CD8-positive, alpha-beta memory T cell (primary cell): Measurements from ENCODE around the gene OR6F1. TPM values are rescaled to one million over a fixed set of nuclear protein-coding genes. Genes with fewer than 3 reads are reported as not detected.
A peak's percentile ranks its signal among the peaks of the same experiment; 100 is the strongest.
"Not testable (repeated sequence)": the region's sequence is repeated elsewhere in the genome, so short reads cannot be mapped to it uniquely, and the experiment has no call there.

Experiments
- CTCF ChIA-PET: fragments of 350-600 bp; sonication (Branson Sonifier 250); formaldehyde crosslinking; loops from one replicate; lab custom pipeline; 2021; ENCODE audit warnings: antibody characterized with exemption; lab: Charles Lee
- POLR2A ChIA-PET: fragments of 350-600 bp; sonication (Branson Sonifier 250); formaldehyde crosslinking; loops from one replicate; lab custom pipeline; 2021; ENCODE audit warnings: antibody characterized with exemption; lab: Charles Lee
- DNase-seq, 5 donors: peaks; one replicate each; pipeline versions ENCODE4 v3.0.0 to v3.0.0-alpha.2; 2020 to 2022; ENCODE audit warnings: mixed read lengths in 1 of 5
- H3K27ac ChIP-seq: one replicate; pipeline ENCODE4 v1.7.0; 2013; ENCODE audit warnings: low read depth, mild to moderate bottlenecking, low read length, moderate library complexity
- H3K27me3 ChIP-seq: 2 replicates; pipeline ENCODE4 v1.7.0; 2013; ENCODE audit warnings: low read length, mild to moderate bottlenecking; ENCODE audit not compliant: insufficient read depth, poor library complexity, severe bottlenecking
- H3K36me3 ChIP-seq: 2 replicates; pipeline ENCODE4 v1.7.0; 2013; ENCODE audit warnings: mild to moderate bottlenecking, low read length, moderate library complexity; ENCODE audit not compliant: insufficient read depth
- H3K4me1 ChIP-seq: 2 replicates; pipeline ENCODE4 v1.7.0; 2013; ENCODE audit warnings: mild to moderate bottlenecking, low read length, moderate library complexity; ENCODE audit not compliant: insufficient read depth
- H3K4me3 ChIP-seq: 2 replicates; pipeline ENCODE4 v1.7.0; 2013; ENCODE audit warnings: mild to moderate bottlenecking, low read length
- H3K9me3 ChIP-seq: 2 replicates; pipeline ENCODE4 v1.7.0; 2013; ENCODE audit warnings: mild to moderate bottlenecking, low read length
- H3K27ac Mint-ChIP-seq, 8 donors: one replicate each; pipeline ENCODE4 v1.8.0; 2020 to 2021; ENCODE audit warnings: mixed read lengths in 8 of 8, mild to moderate bottlenecking in 6 of 8, inconsistent platforms in 3 of 8, moderate library complexity in 3 of 8
- H3K27me3 Mint-ChIP-seq, 2 donors: one replicate each; pipeline ENCODE4 v1.8.0; 2020 to 2021; ENCODE audit warnings: mixed read lengths in 2 of 2, mild to moderate bottlenecking in 1 of 2, moderate library complexity in 1 of 2
- H3K36me3 Mint-ChIP-seq, 3 donors: one replicate each; pipeline ENCODE4 v1.8.0; 2020 to 2021; ENCODE audit warnings: mixed read lengths in 3 of 3, inconsistent platforms in 1 of 3, mild to moderate bottlenecking in 1 of 3
- H3K4me1 Mint-ChIP-seq, 3 donors: one replicate each; pipeline ENCODE4 v1.8.0; 2020 to 2021; ENCODE audit warnings: mixed read lengths in 3 of 3, inconsistent platforms in 1 of 3, mild to moderate bottlenecking in 1 of 3
- H3K4me3 Mint-ChIP-seq, 7 donors: one replicate each; pipeline ENCODE4 v1.8.0; 2020 to 2021; ENCODE audit warnings: mixed read lengths in 7 of 7, mild to moderate bottlenecking in 6 of 7, moderate library complexity in 4 of 7, inconsistent platforms in 2 of 7
- H3K9me3 Mint-ChIP-seq, 5 donors: one replicate each; pipeline ENCODE4 v1.8.0; 2020 to 2022; ENCODE audit warnings: mixed read lengths in 5 of 5, mild to moderate bottlenecking in 3 of 5, moderate library complexity in 2 of 5, inconsistent platforms in 1 of 5
- polyA plus RNA-seq: library from polyadenylated mRNA; unstranded; fragments of 300-500 nt; fragmentation: Illumina TruSeq; gene quantifications from one replicate; pipeline ENCODE4 v1.2.3, GENCODE V29; 2021
- total RNA-seq, 2 experiments: library from RNA; stranded (reverse); gene quantifications; one replicate each; pipeline ENCODE4 v1.2.3, GENCODE V29; 2021

OR6F1 gene
- total and polyA plus RNA-seq, 3 experiments from 2014 or later, result not detected

DNA sequence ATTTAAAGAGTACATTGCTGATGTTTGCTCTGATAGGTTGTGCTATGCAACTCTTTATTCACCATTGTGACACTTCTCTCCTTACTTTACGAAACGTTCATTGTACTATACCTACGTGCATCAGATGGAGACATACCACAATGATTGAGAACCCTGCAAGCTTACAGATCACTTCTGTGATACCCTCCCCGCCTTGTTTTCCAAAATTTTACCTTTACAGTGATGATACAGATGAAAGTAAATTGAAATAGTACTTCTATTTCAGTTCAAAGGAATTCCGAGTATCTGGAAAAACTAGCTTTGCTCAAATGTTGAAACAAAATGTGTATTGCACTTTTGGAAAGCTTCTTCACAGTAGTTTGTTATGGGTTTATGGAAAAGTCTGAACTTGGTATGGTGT is 25.3 kb upstream of the OR6F1 start:
- H3K27me3 ChIP-seq, result no peaks in the 10 kb centered on the region
- DNase-seq, result no peak
- Mint-ChIP-seq H3K4me1 (no peaks in the 10 kb centered on the region), H3K27me3 (peaks cover 0 to 1% of the 10 kb centered on the region in 2 donors), H3K36me3 (no peaks in the 10 kb centered on the region), H3K27ac (no peak overlapping the region), H3K9me3 (peaks cover 0 to 9% (median 2%) of the 10 kb centered on the region in 5 donors), H3K4me3 (no peak overlapping the region)
- CTCF ChIA-PET, result no interaction called here
- no peaks in the 10 kb centered on the region for H3K9me3 ChIP-seq
- H3K36me3 ChIP-seq, result no peaks in the 10 kb centered on the region
- H3K27ac ChIP-seq, result no peak overlapping the region
- POLR2A ChIA-PET, result no interaction called here
- H3K4me3 ChIP-seq, result no peak overlapping the region
- no peaks in the 10 kb centered on the region for H3K4me1 ChIP-seq

GRCh38 chr1:247740721-247741120 is 24.3 kb upstream of the OR6F1 start:
- DNase-seq, result no peak
- no peaks in the 10 kb centered on the region for H3K4me1 Mint-ChIP-seq
- H3K4me3 Mint-ChIP-seq, result no peak overlapping the region
- H3K36me3 Mint-ChIP-seq, result no peaks in the 10 kb centered on the region
- no peaks in the 10 kb centered on the region for H3K9me3 ChIP-seq
- no peak overlapping the region for H3K27ac ChIP-seq
- no peak overlapping the region for H3K27ac Mint-ChIP-seq
- H3K36me3 ChIP-seq, result no peaks in the 10 kb centered on the region
- H3K4me1 ChIP-seq, result no peaks in the 10 kb centered on the region
- H3K9me3 Mint-ChIP-seq, result peaks cover 0 to 9% (median 0%) of the 10 kb centered on the region in 5 donors
- H3K27me3 Mint-ChIP-seq, result no peaks in the 10 kb centered on the region
- CTCF ChIA-PET, result no interaction called here
- no peak overlapping the region for H3K4me3 ChIP-seq
- H3K27me3 ChIP-seq, result no peaks in the 10 kb centered on the region
- POLR2A ChIA-PET, result no interaction called here

DNA sequence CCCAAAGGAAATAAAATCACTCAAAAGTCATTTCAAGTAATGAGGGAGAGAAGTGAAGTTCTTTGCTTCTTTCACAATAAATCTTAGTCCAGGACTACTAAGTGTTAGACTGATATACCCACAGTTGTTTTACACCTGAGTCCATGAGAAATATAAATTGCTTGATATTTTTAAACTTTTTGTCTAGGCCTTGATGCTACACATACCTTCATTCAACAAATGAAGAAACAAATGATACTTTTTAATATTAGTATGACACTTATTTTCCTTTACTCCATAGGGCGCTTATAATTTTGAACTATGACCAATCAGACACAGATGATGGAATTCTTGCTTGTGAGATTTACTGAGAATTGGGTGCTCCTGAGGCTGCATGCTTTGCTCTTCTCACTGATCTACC is 21.9 kb upstream of the OR6F1 start, which contains the start of gene OR14K1:
Gene OR14K1 (plus strand): TSS at position 301 of the 400 bp plus-strand sequence. CDS start 0 bp downstream, at position 301.
- no peak for DNase-seq
- Histone ChIP-seq H3K4me1 (no peaks in the 10 kb centered on the region), H3K9me3 (no peaks in the 10 kb centered on the region), H3K27me3 (no peaks in the 10 kb centered on the region), H3K4me3 (no peak within 1 kb of the TSS), H3K27ac (no peak within 1 kb of the TSS), H3K36me3 (no peaks in the 10 kb centered on the region)
- CTCF ChIA-PET, result no interaction called here
- peak within 1 kb of the TSS in 1 of 8 donors; percentile 12 for H3K27ac Mint-ChIP-seq
- no peaks in the 10 kb centered on the region for H3K27me3 Mint-ChIP-seq
- POLR2A ChIA-PET, result no interaction called here
- no peak within 1 kb of the TSS for H3K4me3 Mint-ChIP-seq
- H3K9me3 Mint-ChIP-seq, result peaks cover 0 to 4% (median 2%) of the 10 kb centered on the region in 5 donors
- H3K4me1 Mint-ChIP-seq, result no peaks in the 10 kb centered on the region
- H3K36me3 Mint-ChIP-seq, result no peaks in the 10 kb centered on the region

GRCh38 chr1:247721222-247721621 is 4.8 kb upstream of the OR6F1 start:
- Mint-ChIP-seq H3K27me3 (no peaks in the 10 kb centered on the region), H3K9me3 (peaks cover 7 to 18% (median 10%) of the 10 kb centered on the region in 5 donors), H3K4me1 (no peaks in the 10 kb centered on the region), H3K36me3 (no peaks in the 10 kb centered on the region), H3K4me3 (no peak overlapping the region), H3K27ac (no peak overlapping the region)
- Histone ChIP-seq H3K9me3 (no peaks in the 10 kb centered on the region), H3K27me3 (no peaks in the 10 kb centered on the region), H3K4me3 (no peak overlapping the region), H3K36me3 (no peaks in the 10 kb centered on the region), H3K4me1 (no peaks in the 10 kb centered on the region), H3K27ac (no peak overlapping the region)
- CTCF ChIA-PET, result no interaction called here
- DNase-seq, result no peak
- POLR2A ChIA-PET, result no interaction called here

- Histone ChIP-seq H3K9me3 (no peaks in the 10 kb centered on the region), H3K4me1 (no peaks in the 10 kb centered on the region), H3K4me3 (no peak overlapping the region), H3K27ac (no peak overlapping the region), H3K36me3 (no peaks in the 10 kb centered on the region), H3K27me3 (no peaks in the 10 kb centered on the region)
- Mint-ChIP-seq H3K4me3 (no peak overlapping the region), H3K4me1 (no peaks in the 10 kb centered on the region), H3K36me3 (no peaks in the 10 kb centered on the region), H3K9me3 (peaks cover 0 to 3% (median 0%) of the 10 kb centered on the region in 5 donors), H3K27me3 (no peaks in the 10 kb centered on the region), H3K27ac (no peak overlapping the region)
- ChIA-PET POLR2A (no interaction called here), CTCF (no interaction called here)
- no peak for DNase-seq
Measured at GRCh38 chr1:247713753-247714152, 2.7 kb downstream of the OR6F1 start.

GRCh38 chr1:247710681-247711080 is 5.8 kb downstream of the OR6F1 start:
- H3K9me3 Mint-ChIP-seq, DNase-seq, H3K4me3 ChIP-seq, H3K27me3 Mint-ChIP-seq, POLR2A ChIA-PET, H3K36me3 Mint-ChIP-seq, H3K27me3 ChIP-seq, H3K27ac ChIP-seq, H3K9me3 ChIP-seq, H3K4me1 ChIP-seq, CTCF ChIA-PET, H3K4me3 Mint-ChIP-seq, H3K27ac Mint-ChIP-seq, H3K36me3 ChIP-seq, H3K4me1 Mint-ChIP-seq: not testable (repeated sequence)

GRCh38 chr1:247701338-247701737 is 15.1 kb downstream of the OR6F1 start:
- H3K4me3 ChIP-seq, result no peak overlapping the region
- Mint-ChIP-seq H3K4me1 (peaks cover 0 to 3% (median 0%) of the 10 kb centered on the region in 3 donors), H3K27me3 (no peaks in the 10 kb centered on the region), H3K4me3 (no peak overlapping the region), H3K9me3 (peaks cover 0 to 6% (median 3%) of the 10 kb centered on the region in 5 donors), H3K36me3 (no peaks in the 10 kb centered on the region), H3K27ac (no peak overlapping the region)
- CTCF ChIA-PET, result no interaction called here
- H3K27ac ChIP-seq, result no peak overlapping the region
- no peaks in the 10 kb centered on the region for H3K27me3 ChIP-seq
- H3K9me3 ChIP-seq, result no peaks in the 10 kb centered on the region
- no peak for DNase-seq
- POLR2A ChIA-PET, result no interaction called here
- H3K4me1 ChIP-seq, result no peaks in the 10 kb centered on the region
- no peaks in the 10 kb centered on the region for H3K36me3 ChIP-seq

DNA sequence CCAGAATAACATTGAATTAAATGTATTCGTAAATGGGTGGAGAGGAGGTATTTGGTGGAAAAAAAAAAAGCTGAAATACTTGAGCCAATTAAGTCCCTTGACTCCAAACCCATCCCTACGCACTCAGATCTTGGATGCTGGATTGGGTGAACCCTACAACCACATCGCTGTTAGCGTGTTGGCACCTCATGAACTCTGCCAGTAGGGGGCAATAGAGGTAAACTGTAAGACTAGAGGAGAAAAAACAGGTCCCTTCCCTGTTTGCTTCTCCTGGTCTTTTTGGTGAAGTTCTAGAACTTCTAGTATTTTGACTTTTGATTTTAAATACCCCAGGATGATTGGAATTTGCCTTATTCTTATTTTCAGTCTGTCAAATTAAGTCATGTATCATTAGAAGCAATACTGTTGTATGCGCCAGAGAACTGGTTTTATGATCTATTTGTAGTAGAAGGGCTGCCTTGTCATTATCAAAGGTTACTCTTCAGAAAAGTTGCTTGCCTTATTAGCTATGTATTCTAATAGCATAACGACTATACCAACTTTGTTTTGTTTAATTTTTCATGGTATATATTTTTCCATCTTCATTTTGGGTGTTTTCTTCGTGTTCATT is 35.1 kb downstream of the OR6F1 start:
- H3K9me3 ChIP-seq, result no peaks in the 10 kb centered on the region
- DNase-seq, result peak in 2 of 5 donors; percentile 0 to 2
- ChIA-PET POLR2A (no interaction called here), CTCF (no interaction called here)
- no peaks in the 10 kb centered on the region for H3K4me1 ChIP-seq
- no peak overlapping the region for H3K27ac ChIP-seq
- no peaks in the 10 kb centered on the region for H3K27me3 ChIP-seq
- H3K27me3 Mint-ChIP-seq, result no peaks in the 10 kb centered on the region
- H3K4me1 Mint-ChIP-seq, result no peaks in the 10 kb centered on the region
- no peak overlapping the region for H3K27ac Mint-ChIP-seq
- H3K4me3 Mint-ChIP-seq, result no peak overlapping the region
- H3K36me3 ChIP-seq, result no peaks in the 10 kb centered on the region
- H3K9me3 Mint-ChIP-seq, result peaks cover 0 to 2% (median 0%) of the 10 kb centered on the region in 5 donors
- H3K4me3 ChIP-seq, result no peak overlapping the region
- H3K36me3 Mint-ChIP-seq, result no peaks in the 10 kb centered on the region
